Upper lobe of right lung (tissue), 1 donor: Measurements from ENCODE around the gene IGFBP7. TPM values are rescaled to one million over a fixed set of nuclear protein-coding genes. Genes with fewer than 3 reads are reported as not detected.

Source experiments
- ATAC-seq: fragments of 200-7000 bp; cut with Tn5 transposase; one replicate; pipeline ENCODE4 v1.9.1; 2020; ENCODE audit warnings: mild to moderate bottlenecking, moderate library complexity
- DNase-seq: peaks from one replicate; pipeline ENCODE4 v3.0.0-alpha.2; 2020
- H3K27ac ChIP-seq: fragments of 200-600 bp; one replicate; pipeline ENCODE4 v1.8.0; 2022
- H3K27me3 ChIP-seq: fragments of 200-600 bp; one replicate; pipeline ENCODE4 v1.8.0; 2022; ENCODE audit warnings: mild to moderate bottlenecking
- H3K36me3 ChIP-seq: fragments of 200-600 bp; one replicate; pipeline ENCODE4 v1.8.0; 2022
- H3K4me1 ChIP-seq: fragments of 200-600 bp; one replicate; pipeline ENCODE4 v1.8.0; 2022
- H3K4me3 ChIP-seq: fragments of 200-600 bp; one replicate; pipeline ENCODE4 v1.8.0; 2022; ENCODE audit warnings: mild to moderate bottlenecking
- H3K9me3 ChIP-seq: fragments of 200-600 bp; one replicate; pipeline ENCODE4 v1.8.0; 2022
- CTCF ChIP-seq: fragments of 200-600 bp; IDR thresholded peaks from one replicate; pipeline ENCODE4 v1.8.0; 2022; ENCODE audit warnings: antibody characterized with exemption
- intact Hi-C: fragments of 100-400 bp; cut with DNase I; formaldehyde crosslinking; loops from one replicate; pipeline ENCODE4 v1.11.0; 2022
- long read RNA-seq: library from polyadenylated mRNA; unstranded; transcript quantifications from one replicate; pipeline ENCODE4 v2.0.0, GENCODE V29; 2021
- total RNA-seq: library from RNA; stranded (reverse); fragmentation: NEBNext Ultra II Directional; extraction: Animal tissue kit (Norgen Biotek cat#: 25700); gene quantifications from one replicate; pipeline ENCODE4 v1.2.1, GENCODE V29; 2021
- donor health status: DM: no; HTN: yes; CAD: no; lungs with severe emphysema.

IGFBP7 gene
- total RNA-seq = 661 TPM
- long read RNA-seq, transcript IGFBP7-201 (5 exons, 1,427 nt) = major isoform, 451 of 474 reads
- long read RNA-seq, partial matches to known transcripts = 5 of 474 reads
- long read RNA-seq, other reads (novel, unspliced or antisense) = 14 of 474 reads

GRCh38 chr4:57109847-57110639 lies at the start of gene IGFBP7:
Gene IGFBP7, minus strand, starts transcription at chr4:57110385. Its CDS starts 34 bp downstream, at chr4:57110351.
- ATAC-seq (peak; percentile 94), DNase-seq (peak; percentile 85)
- intact Hi-C loops = no loop called here
- no peak for TF ChIP-seq CTCF
- H3K4me1 ChIP-seq = peaks cover 28% of the 10 kb centered on the region
- H3K4me3 ChIP-seq = peak within 1 kb of the TSS; percentile 81
- no peaks in the 10 kb centered on the region for H3K9me3 ChIP-seq
- peak within 1 kb of the TSS; percentile 93 for H3K27ac ChIP-seq
- H3K27me3 ChIP-seq = no peaks in the 10 kb centered on the region
- H3K36me3 ChIP-seq = no peaks in the 10 kb centered on the region

GRCh38 chr4:57159866-57160265 lies 49.7 kb upstream of the IGFBP7 start:
- peaks cover 8% of the 10 kb centered on the region for H3K4me1 ChIP-seq
- no peaks in the 10 kb centered on the region for H3K36me3 ChIP-seq
- no peak for DNase-seq
- no peak for ATAC-seq
- H3K27me3 ChIP-seq = no peaks in the 10 kb centered on the region
- intact Hi-C loops = no loop called here
- no peak overlapping the region for H3K27ac ChIP-seq
- H3K9me3 ChIP-seq = no peaks in the 10 kb centered on the region
- no peak overlapping the region for H3K4me3 ChIP-seq
- no peak for TF ChIP-seq CTCF

GRCh38 chr4:57158762-57159161 lies 48.6 kb upstream of the IGFBP7 start:
- intact Hi-C loops = no loop called here
- no peak for ATAC-seq
- H3K4me3 ChIP-seq = no peak overlapping the region

GRCh38 chr4:57158221-57158620 lies 48.0 kb upstream of the IGFBP7 start:
- H3K27ac ChIP-seq = no peak overlapping the region
- ATAC-seq = no peak
- no peaks in the 10 kb centered on the region for H3K36me3 ChIP-seq
- H3K4me3 ChIP-seq = no peak overlapping the region
- TF ChIP-seq CTCF = peak; percentile 13
- DNase-seq = no peak
- peaks cover 2% of the 10 kb centered on the region for H3K4me1 ChIP-seq
- no peaks in the 10 kb centered on the region for H3K9me3 ChIP-seq
- H3K27me3 ChIP-seq = no peaks in the 10 kb centered on the region
- intact Hi-C loops = no loop called here

More at GRCh38 chr4:57158762-57159161, 48.6 kb upstream of the IGFBP7 start:
- no peak overlapping the region for H3K27ac ChIP-seq
- H3K27me3 ChIP-seq = no peaks in the 10 kb centered on the region
- no peak for DNase-seq
- no peak for TF ChIP-seq CTCF
- no peaks in the 10 kb centered on the region for H3K9me3 ChIP-seq
- peaks cover 7% of the 10 kb centered on the region for H3K4me1 ChIP-seq
- H3K36me3 ChIP-seq = no peaks in the 10 kb centered on the region

- intact Hi-C loops = no loop called here
- no peak for DNase-seq
- Histone ChIP-seq H3K27me3 (no peaks in the 10 kb centered on the region), H3K4me1 (no peaks in the 10 kb centered on the region), H3K36me3 (no peaks in the 10 kb centered on the region), H3K9me3 (no peaks in the 10 kb centered on the region), H3K27ac (no peak overlapping the region), H3K4me3 (no peak overlapping the region)
- no peak for TF ChIP-seq CTCF
- no peak for ATAC-seq
Observed at GRCh38 chr4:57157596-57158137, 47.5 kb upstream of the IGFBP7 start.
